ENCODE results near the gene IGLL5. TPM values are rescaled to one million over a fixed set of nuclear protein-coding genes. Genes with fewer than 3 reads are reported as not detected.

IGLL5 gene
- polyA plus RNA-seq, 1 donor (not counting 4 experiments of a cell fraction or from before 2014, with no cell fraction given): not detected

GRCh38 chr22:22930571-22931556 lies 43.2 kb downstream of the IGLL5 start:
- no peaks in the 10 kb centered on the region for H3K9me1 ChIP-seq (ENCODE audit: control insufficient read depth, extremely low read depth, insufficient read depth, low read length)
- H4K20me1 ChIP-seq (ENCODE audit: control insufficient read depth, extremely low read depth, insufficient read depth, low read length): no peaks in the 10 kb centered on the region
- no peaks in the 10 kb centered on the region for H3K4me1 ChIP-seq (ENCODE audit: control insufficient read depth, extremely low read depth, insufficient read depth, low read length)
- TF ChIP-seq, protein P1, sequence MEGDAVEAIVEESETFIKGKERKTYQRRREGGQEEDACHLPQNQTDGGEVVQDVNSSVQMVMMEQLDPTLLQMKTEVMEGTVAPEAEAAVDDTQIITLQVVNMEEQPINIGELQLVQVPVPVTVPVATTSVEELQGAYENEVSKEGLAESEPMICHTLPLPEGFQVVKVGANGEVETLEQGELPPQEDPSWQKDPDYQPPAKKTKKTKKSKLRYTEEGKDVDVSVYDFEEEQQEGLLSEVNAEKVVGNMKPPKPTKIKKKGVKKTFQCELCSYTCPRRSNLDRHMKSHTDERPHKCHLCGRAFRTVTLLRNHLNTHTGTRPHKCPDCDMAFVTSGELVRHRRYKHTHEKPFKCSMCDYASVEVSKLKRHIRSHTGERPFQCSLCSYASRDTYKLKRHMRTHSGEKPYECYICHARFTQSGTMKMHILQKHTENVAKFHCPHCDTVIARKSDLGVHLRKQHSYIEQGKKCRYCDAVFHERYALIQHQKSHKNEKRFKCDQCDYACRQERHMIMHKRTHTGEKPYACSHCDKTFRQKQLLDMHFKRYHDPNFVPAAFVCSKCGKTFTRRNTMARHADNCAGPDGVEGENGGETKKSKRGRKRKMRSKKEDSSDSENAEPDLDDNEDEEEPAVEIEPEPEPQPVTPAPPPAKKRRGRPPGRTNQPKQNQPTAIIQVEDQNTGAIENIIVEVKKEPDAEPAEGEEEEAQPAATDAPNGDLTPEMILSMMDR (optimal IDR thresholded peaks at IDR 0.05 in 1 of 3, IDR thresholded peaks at IDR 0.05 in 1 of 3, conservative IDR thresholded peaks at IDR 0.05 in 1 of 3; ENCODE audit: extremely low read depth in 1 of 3, insufficient read depth in 2 of 3, low read length in 3 of 3): no peak
- no peak for TF ChIP-seq EZH2 (IDR thresholded peaks at IDR 0.05; ENCODE audit: low read length)
- FAIRE-seq (no peak), DNase-seq (ENCODE audit: low read depth, low spot score) (no peak)
- H3K36me3 ChIP-seq (ENCODE audit: control insufficient read depth in 2 of 2, extremely low read depth in 1 of 2, insufficient read depth in 2 of 2, low read length in 2 of 2): no peaks in the 10 kb centered on the region
- no peak overlapping the region for H3K27ac ChIP-seq (ENCODE audit: control insufficient read depth, insufficient read depth, low read length)
- no peaks in the 10 kb centered on the region for H3K79me2 ChIP-seq (ENCODE audit: control insufficient read depth, insufficient read depth, low read length)
- H3K4me3 ChIP-seq (ENCODE audit: control insufficient read depth in 2 of 3, extremely low read depth in 1 of 3, insufficient read depth in 2 of 3, low read depth in 1 of 3, low read length in 3 of 3): no peak overlapping the region
- no peak overlapping the region for H2AFZ ChIP-seq (ENCODE audit: control insufficient read depth, low read length)
- dilution Hi-C loops (cut with MboI; ENCODE audit: extremely low pct_ligation_motif_present, low sequenced_read_pairs): no loop called here
- H3K27me3 ChIP-seq (ENCODE audit: control insufficient read depth, extremely low read depth, insufficient read depth, low read length): no peaks in the 10 kb centered on the region
- H3K9ac ChIP-seq (ENCODE audit: control insufficient read depth, extremely low read depth, insufficient read depth, low read length): no peak overlapping the region
- H3K4me2 ChIP-seq (ENCODE audit: control insufficient read depth, extremely low read depth, insufficient read depth, low read depth, low read length): no peak overlapping the region
- H3K9me3 ChIP-seq (ENCODE audit: control insufficient read depth, low read depth, low read length): no peaks in the 10 kb centered on the region

GRCh38 chr22:22931557-22932270 lies 44.1 kb downstream of the IGLL5 start:
- Histone ChIP-seq H3K4me2 (ENCODE audit: control insufficient read depth, extremely low read depth, insufficient read depth, low read depth, low read length) (no peak overlapping the region), H3K36me3 (ENCODE audit: control insufficient read depth in 2 of 2, extremely low read depth in 1 of 2, insufficient read depth in 2 of 2, low read length in 2 of 2) (no peaks in the 10 kb centered on the region), H3K9me3 (ENCODE audit: control insufficient read depth, low read depth, low read length) (no peaks in the 10 kb centered on the region), H2AFZ (ENCODE audit: control insufficient read depth, low read length) (no peak overlapping the region), H3K4me1 (ENCODE audit: control insufficient read depth, extremely low read depth, insufficient read depth, low read length) (no peaks in the 10 kb centered on the region), H3K9me1 (ENCODE audit: control insufficient read depth, extremely low read depth, insufficient read depth, low read length) (no peaks in the 10 kb centered on the region), H3K9ac (ENCODE audit: control insufficient read depth, extremely low read depth, insufficient read depth, low read length) (no peak overlapping the region), H4K20me1 (ENCODE audit: control insufficient read depth, extremely low read depth, insufficient read depth, low read length) (no peaks in the 10 kb centered on the region), H3K27ac (ENCODE audit: control insufficient read depth, insufficient read depth, low read length) (no peak overlapping the region), H3K4me3 (ENCODE audit: control insufficient read depth in 2 of 3, extremely low read depth in 1 of 3, insufficient read depth in 2 of 3, low read depth in 1 of 3, low read length in 3 of 3) (no peak overlapping the region), H3K27me3 (ENCODE audit: control insufficient read depth, extremely low read depth, insufficient read depth, low read length) (no peaks in the 10 kb centered on the region), H3K79me2 (ENCODE audit: control insufficient read depth, insufficient read depth, low read length) (no peaks in the 10 kb centered on the region)
- no peak for TF ChIP-seq EZH2 (IDR thresholded peaks at IDR 0.05; ENCODE audit: low read length)
- TF ChIP-seq, protein P1 (optimal IDR thresholded peaks at IDR 0.05 in 1 of 3, IDR thresholded peaks at IDR 0.05 in 1 of 3, conservative IDR thresholded peaks at IDR 0.05 in 1 of 3; ENCODE audit: extremely low read depth in 1 of 3, insufficient read depth in 2 of 3, low read length in 3 of 3): no peak
- no peak for FAIRE-seq
- dilution Hi-C loops (cut with MboI; ENCODE audit: extremely low pct_ligation_motif_present, low sequenced_read_pairs): no loop called here
- no peak for DNase-seq (ENCODE audit: low read depth, low spot score)
